ENCODE data around the gene ITPRIP.

DNA sequence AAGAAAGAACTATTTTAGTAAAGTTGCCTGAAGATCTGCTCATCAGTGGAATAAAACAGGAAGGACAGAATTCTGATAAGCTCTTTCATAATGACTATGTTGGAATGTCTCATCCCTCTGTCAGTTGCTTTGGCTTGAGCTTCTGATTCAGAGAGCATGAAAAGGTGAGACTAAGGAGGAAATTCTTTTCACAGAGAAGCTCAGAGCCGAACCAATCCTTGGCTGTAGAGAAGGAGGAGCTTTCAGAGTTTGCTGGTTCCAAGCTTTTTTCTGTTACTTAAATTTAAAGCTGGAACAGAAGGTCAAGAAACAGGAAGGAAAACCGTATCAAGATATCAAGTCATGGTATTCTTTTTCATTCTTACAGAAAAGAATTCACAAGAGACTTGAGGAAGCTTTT, 45.3 kb downstream of the ITPRIP start:
- TF ChIP-seq TAF1 (IDR thresholded peaks at IDR 0.05; ENCODE audit: borderline replicate concordance, low read depth, low read length): no peak
- TF ChIP-seq POLR2AphosphoS5 (IDR thresholded peaks at IDR 0.05; ENCODE audit: low read depth, low read length): no peak
- no peak for TF ChIP-seq POLR2A (IDR thresholded peaks at IDR 0.05; ENCODE audit: low read depth, low read length)
